Measurements from ENCODE around the gene ZMIZ1. TPM values are rescaled to one million over a fixed set of nuclear protein-coding genes. Genes with fewer than 3 reads are reported as not detected.
A peak's percentile ranks its signal among the peaks of the same experiment; 100 is the strongest.

ZMIZ1 gene
- total RNA-seq, 2 donors from 2014 or later = 30.0 to 34.0 TPM

GRCh38 chr10:79159141-79159651 is 90.4 kb downstream of the ZMIZ1 start:
- Mint-ChIP-seq H3K27ac (peak overlapping the region; percentile 14), H3K27me3 (no peaks in the 10 kb centered on the region), H3K4me3 (no peak overlapping the region), H3K4me1 (peaks cover 13% of the 10 kb centered on the region), H3K36me3 (ENCODE audit: low read depth) (peaks cover 3% of the 10 kb centered on the region)
- DNase-seq (no peak), ATAC-seq (no peak)
- no peaks in the 10 kb centered on the region for H3K9me3 ChIP-seq (ENCODE audit: control insufficient read depth, low read length, poor library complexity, severe bottlenecking)

DNA sequence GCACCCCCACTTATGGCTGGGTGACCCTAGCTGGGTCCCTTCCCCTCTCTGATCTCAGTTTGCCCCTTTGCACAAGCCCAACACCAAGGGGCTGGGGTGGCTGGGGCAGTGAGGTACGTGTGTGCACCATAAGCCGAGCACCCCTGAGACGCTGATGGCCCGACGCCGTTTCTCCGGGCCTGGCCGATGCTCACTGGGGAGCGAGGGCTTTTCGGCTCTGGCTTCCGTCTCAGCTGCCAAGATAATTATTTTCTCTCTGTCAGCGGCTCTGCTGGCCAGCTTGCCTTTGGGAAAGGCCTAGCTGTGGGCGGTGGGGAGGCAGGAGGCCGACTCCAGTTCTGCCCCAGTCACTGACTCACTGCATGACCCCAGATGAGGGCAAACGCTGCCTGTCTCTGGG is 91.0 kb downstream of the ZMIZ1 start:
- Mint-ChIP-seq H3K4me3 (no peak overlapping the region), H3K36me3 (ENCODE audit: low read depth) (peaks cover 3% of the 10 kb centered on the region), H3K4me1 (peaks cover 13% of the 10 kb centered on the region), H3K27me3 (no peaks in the 10 kb centered on the region), H3K27ac (peak overlapping the region; percentile 14)
- no peaks in the 10 kb centered on the region for H3K9me3 ChIP-seq (ENCODE audit: control insufficient read depth, low read length, poor library complexity, severe bottlenecking)
- ATAC-seq = no peak
- DNase-seq = no peak

- no peaks in the 10 kb centered on the region for H3K9me3 ChIP-seq (ENCODE audit: control insufficient read depth, low read length, poor library complexity, severe bottlenecking)
- peak overlapping the region; percentile 14 for H3K27ac Mint-ChIP-seq
- peaks cover 13% of the 10 kb centered on the region for H3K4me1 Mint-ChIP-seq
- H3K4me3 Mint-ChIP-seq = no peak overlapping the region
- ATAC-seq (no peak), DNase-seq (no peak)
- H3K36me3 Mint-ChIP-seq (ENCODE audit: low read depth) = peaks cover 3% of the 10 kb centered on the region
- no peaks in the 10 kb centered on the region for H3K27me3 Mint-ChIP-seq
These were observed 91.4 kb downstream of the ZMIZ1 start for GRCh38 chr10:79160191-79160590.

DNA sequence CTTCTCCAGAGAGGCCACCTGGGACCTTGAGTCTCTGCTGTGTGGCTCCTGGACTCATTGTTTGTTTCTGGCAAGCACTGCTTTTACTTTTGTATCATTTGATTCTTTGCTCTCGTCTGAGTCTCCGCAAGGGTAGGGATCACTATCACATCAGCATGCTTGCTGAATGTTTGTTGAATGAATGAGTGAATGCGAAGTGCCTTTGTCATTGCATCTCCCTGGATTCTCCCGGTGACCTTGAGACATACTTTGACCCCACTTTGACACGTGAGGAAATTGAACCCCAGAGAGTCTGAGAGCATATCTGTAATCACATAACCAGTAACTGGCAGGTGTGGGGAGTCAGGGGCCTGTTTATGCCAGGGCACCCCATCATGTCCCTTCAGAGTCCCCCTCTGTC is 92.8 kb downstream of the ZMIZ1 start:
- Mint-ChIP-seq H3K4me1 (peaks cover 9% of the 10 kb centered on the region), H3K27ac (peak overlapping the region; percentile 69), H3K36me3 (ENCODE audit: low read depth) (peaks cover 3% of the 10 kb centered on the region)

GRCh38 chr10:79162022-79162421 is 93.3 kb downstream of the ZMIZ1 start:
- Mint-ChIP-seq H3K27ac (no peak overlapping the region), H3K4me1 (peaks cover 8% of the 10 kb centered on the region), H3K27me3 (no peaks in the 10 kb centered on the region), H3K4me3 (no peak overlapping the region), H3K36me3 (ENCODE audit: low read depth) (peaks cover 5% of the 10 kb centered on the region)
- DNase-seq = no peak
- ATAC-seq = no peak
- no peaks in the 10 kb centered on the region for H3K9me3 ChIP-seq (ENCODE audit: control insufficient read depth, low read length, poor library complexity, severe bottlenecking)

More for the DNA sequence above, 92.8 kb downstream of the ZMIZ1 start:
- DNase-seq = no peak
- no peaks in the 10 kb centered on the region for H3K9me3 ChIP-seq (ENCODE audit: control insufficient read depth, low read length, poor library complexity, severe bottlenecking)
- H3K4me3 Mint-ChIP-seq = no peak overlapping the region
- no peak for ATAC-seq
- no peaks in the 10 kb centered on the region for H3K27me3 Mint-ChIP-seq

GRCh38 chr10:79162861-79163665 is 94.3 kb downstream of the ZMIZ1 start:
- peaks cover 6% of the 10 kb centered on the region for H3K4me1 Mint-ChIP-seq
- H3K36me3 Mint-ChIP-seq (ENCODE audit: low read depth) = peaks cover 6% of the 10 kb centered on the region
- H3K9me3 ChIP-seq (ENCODE audit: control insufficient read depth, low read length, poor library complexity, severe bottlenecking) = no peaks in the 10 kb centered on the region
- H3K4me3 Mint-ChIP-seq = no peak overlapping the region
- H3K27ac Mint-ChIP-seq = no peak overlapping the region
- H3K27me3 Mint-ChIP-seq = no peaks in the 10 kb centered on the region
- no peak for DNase-seq
- no peak for ATAC-seq

DNA sequence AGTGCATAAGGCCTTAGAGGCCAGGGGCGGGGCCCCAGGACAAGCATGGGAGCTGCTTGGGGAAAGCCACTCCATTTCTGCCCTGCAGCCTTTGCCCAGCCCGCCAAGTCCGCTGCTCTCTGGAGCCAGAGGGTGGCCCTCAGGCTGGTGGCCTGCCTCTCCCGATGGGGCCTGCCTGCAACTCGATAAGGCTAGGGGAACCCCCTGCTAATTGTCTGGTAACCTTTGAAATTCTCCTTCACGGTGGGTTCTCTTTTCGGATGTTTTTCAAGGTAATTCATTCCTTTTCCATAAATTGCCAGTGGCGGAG is 94.9 kb downstream of the ZMIZ1 start:
- DNase-seq = no peak
- Mint-ChIP-seq H3K27me3 (no peaks in the 10 kb centered on the region), H3K4me3 (no peak overlapping the region), H3K4me1 (peaks cover 6% of the 10 kb centered on the region), H3K36me3 (ENCODE audit: low read depth) (peaks cover 6% of the 10 kb centered on the region), H3K27ac (no peak overlapping the region)
- H3K9me3 ChIP-seq (ENCODE audit: control insufficient read depth, low read length, poor library complexity, severe bottlenecking) = no peaks in the 10 kb centered on the region
- ATAC-seq = no peak

GRCh38 chr10:79164075-79164474 is 95.3 kb downstream of the ZMIZ1 start:
- H3K36me3 Mint-ChIP-seq (ENCODE audit: low read depth) = peaks cover 6% of the 10 kb centered on the region
- DNase-seq (no peak), ATAC-seq (no peak)

GRCh38 chr10:79165070-79165778 is 96.5 kb downstream of the ZMIZ1 start:
- peak overlapping the region; percentile 24 for H3K27ac Mint-ChIP-seq

More at GRCh38 chr10:79164075-79164474, 95.3 kb downstream of the ZMIZ1 start:
- H3K9me3 ChIP-seq (ENCODE audit: control insufficient read depth, low read length, poor library complexity, severe bottlenecking) = no peaks in the 10 kb centered on the region
- H3K27ac Mint-ChIP-seq = no peak overlapping the region
- H3K4me3 Mint-ChIP-seq = no peak overlapping the region
- no peaks in the 10 kb centered on the region for H3K27me3 Mint-ChIP-seq
- H3K4me1 Mint-ChIP-seq = peaks cover 8% of the 10 kb centered on the region

DNA sequence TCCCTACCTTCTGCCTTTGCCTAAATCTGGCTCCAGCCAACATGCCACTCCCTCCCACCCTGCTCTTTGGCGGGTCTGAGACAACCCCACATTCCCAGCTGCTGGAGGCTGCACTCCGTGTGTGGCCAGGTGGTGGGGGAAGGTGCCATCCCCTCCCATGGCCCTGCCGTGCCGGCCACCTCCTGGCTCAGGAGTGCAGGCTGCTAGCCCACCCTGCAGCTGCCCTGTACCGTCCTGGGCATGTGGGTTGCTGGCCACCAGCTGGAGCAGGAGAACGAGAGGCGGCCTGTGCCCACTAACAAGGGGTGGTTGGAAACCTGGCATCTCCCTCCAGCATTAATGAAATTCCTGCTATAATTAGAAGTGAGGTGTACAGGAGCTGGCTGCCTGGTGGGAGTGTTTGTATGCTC is 97.6 kb downstream of the ZMIZ1 start:
- DNase-seq (no peak), ATAC-seq (no peak)
- peaks cover 9% of the 10 kb centered on the region for H3K4me1 Mint-ChIP-seq
- H3K36me3 Mint-ChIP-seq (ENCODE audit: low read depth) = peaks cover 6% of the 10 kb centered on the region
- H3K9me3 ChIP-seq (ENCODE audit: control insufficient read depth, low read length, poor library complexity, severe bottlenecking) = no peaks in the 10 kb centered on the region
- H3K4me3 Mint-ChIP-seq = no peak overlapping the region
- H3K27ac Mint-ChIP-seq = peak overlapping the region; percentile 45
- no peaks in the 10 kb centered on the region for H3K27me3 Mint-ChIP-seq

More at GRCh38 chr10:79165070-79165778, 96.5 kb downstream of the ZMIZ1 start:
- Mint-ChIP-seq H3K4me1 (peaks cover 9% of the 10 kb centered on the region), H3K4me3 (no peak overlapping the region), H3K36me3 (ENCODE audit: low read depth) (peaks cover 6% of the 10 kb centered on the region), H3K27me3 (no peaks in the 10 kb centered on the region)
- DNase-seq (no peak), ATAC-seq (no peak)
- H3K9me3 ChIP-seq (ENCODE audit: control insufficient read depth, low read length, poor library complexity, severe bottlenecking) = no peaks in the 10 kb centered on the region

- Mint-ChIP-seq H3K4me3 (no peak overlapping the region), H3K36me3 (ENCODE audit: low read depth) (peaks cover 3% of the 10 kb centered on the region), H3K27ac (peak overlapping the region; percentile 45), H3K4me1 (peaks cover 9% of the 10 kb centered on the region), H3K27me3 (no peaks in the 10 kb centered on the region)
- ATAC-seq (no peak), DNase-seq (no peak)
- H3K9me3 ChIP-seq (ENCODE audit: control insufficient read depth, low read length, poor library complexity, severe bottlenecking) = no peaks in the 10 kb centered on the region
These were observed 98.0 kb downstream of the ZMIZ1 start for GRCh38 chr10:79166741-79167140.

DNA sequence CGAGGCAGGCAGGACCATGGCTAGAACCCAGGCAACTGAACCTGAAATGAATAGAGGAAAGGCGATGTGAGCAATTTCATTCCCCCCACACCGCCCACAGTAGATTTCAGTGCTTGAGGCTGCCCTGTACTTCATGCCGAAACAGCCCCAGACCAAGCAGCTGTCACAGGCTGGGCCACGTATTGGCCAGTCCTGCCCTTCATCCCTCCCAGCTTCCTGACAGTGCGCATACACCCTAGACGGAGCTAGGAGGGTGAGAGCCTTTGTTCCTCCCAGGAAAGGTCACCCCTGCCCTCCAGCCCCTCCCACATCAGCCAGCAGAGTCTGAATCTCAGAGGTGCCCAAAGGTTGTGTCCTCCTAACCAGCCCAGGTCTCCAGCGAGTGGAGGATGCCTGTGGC is 98.8 kb downstream of the ZMIZ1 start:
- no peaks in the 10 kb centered on the region for H3K9me3 ChIP-seq (ENCODE audit: control insufficient read depth, low read length, poor library complexity, severe bottlenecking)
- ATAC-seq (no peak), DNase-seq (no peak)
- H3K36me3 Mint-ChIP-seq (ENCODE audit: low read depth) = peaks cover 3% of the 10 kb centered on the region
- H3K4me1 Mint-ChIP-seq = peaks cover 9% of the 10 kb centered on the region
- no peak overlapping the region for H3K4me3 Mint-ChIP-seq
- no peaks in the 10 kb centered on the region for H3K27me3 Mint-ChIP-seq
- no peak overlapping the region for H3K27ac Mint-ChIP-seq

DNA sequence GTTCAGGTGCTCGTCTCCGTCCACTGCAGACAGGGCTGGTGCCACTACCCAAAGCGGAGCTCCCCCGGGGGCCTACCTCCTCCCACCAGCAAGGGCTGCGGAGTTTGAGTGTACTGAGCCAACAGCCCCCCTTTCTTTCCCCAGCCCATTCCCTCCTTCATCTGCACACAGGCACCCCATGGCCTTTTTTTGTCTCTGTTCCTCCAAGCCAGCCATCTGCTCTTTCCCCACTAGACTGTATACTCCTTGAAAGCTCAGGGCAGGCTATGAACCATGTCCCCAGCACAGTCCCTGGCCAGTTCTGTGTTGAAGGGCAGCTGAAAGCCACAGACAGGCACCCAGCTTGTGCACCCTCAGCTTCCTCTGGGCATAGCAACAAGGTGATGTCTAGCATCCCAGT is 99.4 kb downstream of the ZMIZ1 start:
- no peaks in the 10 kb centered on the region for H3K27me3 Mint-ChIP-seq
- DNase-seq = no peak
- H3K4me1 Mint-ChIP-seq = peaks cover 9% of the 10 kb centered on the region
- H3K27ac Mint-ChIP-seq = no peak overlapping the region
- H3K9me3 ChIP-seq (ENCODE audit: control insufficient read depth, low read length, poor library complexity, severe bottlenecking) = no peaks in the 10 kb centered on the region
- no peak for ATAC-seq
- H3K36me3 Mint-ChIP-seq (ENCODE audit: low read depth) = peaks cover 3% of the 10 kb centered on the region
- H3K4me3 Mint-ChIP-seq = no peak overlapping the region

Measured in T-helper 17 cell (primary cell).